GM18951 (cell line): ENCODE measurements around the gene UBN1.
"Not testable (repeated sequence)": the region's sequence is repeated elsewhere in the genome, so short reads cannot be mapped to it uniquely, and the experiment has no call there.

Experiments used
- POLR2A ChIP-seq: IDR thresholded peaks from 4 replicates; pipeline ENCODE4 v1.6.1; 2011; ENCODE audit warnings: mild to moderate bottlenecking; ENCODE audit not compliant: insufficient read length, insufficient read depth; ENCODE audit errors: extremely low read depth
- in situ Hi-C: fragments of 300-500 bp; cut with MboI; formaldehyde crosslinking; loops from one replicate; pipeline ENCODE4 v1.12.0; 2022; ENCODE audit warnings: low sequenced_read_pairs, mixed read lengths, inconsistent platforms; ENCODE audit not compliant: unreplicated experiment

The UBN1 gene

DNA sequence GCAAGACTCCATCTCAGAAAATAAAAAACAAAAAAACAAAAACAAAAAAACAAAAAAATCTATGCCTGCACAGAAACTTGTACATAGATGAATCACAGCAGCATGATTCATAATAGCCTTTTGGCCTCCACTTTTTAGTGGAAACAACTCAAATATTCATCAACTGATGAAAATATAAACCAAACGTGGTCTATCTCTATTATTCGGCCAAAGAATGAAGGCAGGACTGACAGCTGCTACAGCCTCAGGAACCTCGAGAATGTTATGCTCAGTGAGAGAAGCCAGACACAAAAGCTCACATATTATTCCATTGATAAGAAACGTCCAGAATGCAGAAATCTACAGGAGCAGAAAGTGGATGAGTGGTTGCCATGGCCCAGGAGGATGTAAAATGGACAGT is 69.8 kb downstream of the UBN1 start:
- in situ Hi-C loops, result no loop called here
- no peak for TF ChIP-seq POLR2A

DNA sequence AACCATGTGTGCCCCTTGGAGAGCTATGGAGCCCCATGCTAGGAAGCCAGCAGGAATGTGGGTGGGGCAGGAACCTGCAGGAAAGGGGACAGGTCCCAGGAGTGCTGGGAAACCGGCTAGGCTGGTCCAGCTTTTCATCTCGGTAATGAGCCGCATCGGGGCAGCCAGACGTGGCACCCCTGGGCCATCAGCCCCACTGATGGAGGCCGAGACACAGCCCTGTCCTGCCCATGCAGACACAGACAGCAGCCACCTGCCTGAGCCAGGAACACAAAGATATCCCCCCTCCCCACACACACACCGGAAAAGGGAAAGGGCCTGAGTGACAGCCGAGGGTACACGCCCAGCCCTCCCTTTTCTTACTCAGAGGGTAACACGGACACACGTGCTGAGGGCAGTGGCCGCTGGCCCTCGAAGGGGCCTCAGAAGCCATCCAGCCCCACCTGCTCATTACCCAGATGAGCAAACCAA is 71.5 kb downstream of the UBN1 start:
- TF ChIP-seq POLR2A, result no peak
- in situ Hi-C loops, result no loop called here

DNA sequence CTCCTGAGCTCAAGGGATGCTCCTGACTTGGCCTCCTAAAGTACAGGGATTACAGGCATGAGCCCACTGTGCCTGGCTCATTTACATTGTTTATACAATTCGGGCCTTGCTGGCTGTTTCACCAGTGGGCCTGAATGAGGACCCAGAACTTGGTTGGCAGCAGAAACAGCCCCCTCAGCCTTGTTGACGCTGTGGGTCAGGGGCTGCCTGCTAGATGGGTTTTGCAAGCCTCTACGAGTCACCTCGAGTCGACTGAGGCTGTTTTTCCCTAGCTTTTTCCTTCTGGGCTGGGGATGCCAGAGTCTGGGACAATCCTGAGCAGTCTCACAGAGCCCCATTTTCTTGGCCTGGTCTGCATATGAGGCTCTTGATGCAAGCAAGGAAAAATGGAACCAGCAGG is 73.5 kb downstream of the UBN1 start:
- in situ Hi-C loops, result no loop called here
- no peak for TF ChIP-seq POLR2A

DNA sequence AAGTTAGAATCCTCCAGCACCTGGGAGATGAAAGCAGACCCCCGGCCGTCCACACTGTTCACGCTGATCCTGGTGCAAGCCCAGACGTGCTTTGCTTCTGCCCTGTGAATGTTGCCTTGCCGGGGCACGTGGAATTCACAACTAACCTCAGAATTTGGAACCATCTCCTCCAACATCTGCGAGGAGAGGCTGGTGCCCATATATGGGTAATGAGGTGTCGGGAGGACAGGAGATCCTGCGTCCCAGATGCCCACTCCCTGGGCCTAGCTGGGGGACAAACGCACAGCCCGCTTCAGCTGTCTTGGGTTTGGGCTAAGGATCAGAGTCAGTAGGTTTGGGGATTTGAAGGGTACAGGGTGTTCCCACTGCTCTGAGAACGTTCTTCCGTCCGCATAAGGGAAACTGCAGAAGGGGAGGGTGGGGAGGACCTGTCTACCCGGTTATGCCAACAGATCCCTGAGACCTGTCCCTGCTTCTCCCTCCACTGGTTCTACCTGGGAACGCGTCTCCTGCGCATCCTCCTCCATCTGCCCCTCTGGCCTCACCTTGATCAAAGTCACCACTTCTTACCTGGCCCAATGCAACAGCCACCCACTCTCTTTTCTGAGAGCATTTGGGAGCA is 75.6 kb downstream of the UBN1 start:
- in situ Hi-C loops, result no loop called here
- TF ChIP-seq POLR2A, result no peak

DNA sequence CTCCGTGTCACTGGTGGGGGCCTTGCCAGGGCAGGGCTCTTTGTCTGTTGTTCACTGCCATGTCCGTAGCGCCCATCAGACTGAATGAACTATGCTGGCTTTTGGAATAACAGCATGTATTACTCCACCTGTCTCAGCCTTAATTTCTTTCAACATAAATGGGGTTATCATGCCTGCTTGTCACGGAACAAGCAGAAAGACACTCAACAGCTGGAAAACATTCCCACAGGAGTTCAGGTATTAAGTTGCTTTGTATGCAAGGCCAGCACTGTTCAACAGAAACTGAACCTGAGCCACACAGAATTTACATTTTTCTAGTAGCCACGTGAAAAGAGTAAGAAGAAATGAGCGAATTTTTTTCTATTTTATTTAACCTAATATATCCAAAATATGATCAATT is 76.6 kb downstream of the UBN1 start:
- in situ Hi-C loops, result no loop called here
- TF ChIP-seq POLR2A, result no peak

DNA sequence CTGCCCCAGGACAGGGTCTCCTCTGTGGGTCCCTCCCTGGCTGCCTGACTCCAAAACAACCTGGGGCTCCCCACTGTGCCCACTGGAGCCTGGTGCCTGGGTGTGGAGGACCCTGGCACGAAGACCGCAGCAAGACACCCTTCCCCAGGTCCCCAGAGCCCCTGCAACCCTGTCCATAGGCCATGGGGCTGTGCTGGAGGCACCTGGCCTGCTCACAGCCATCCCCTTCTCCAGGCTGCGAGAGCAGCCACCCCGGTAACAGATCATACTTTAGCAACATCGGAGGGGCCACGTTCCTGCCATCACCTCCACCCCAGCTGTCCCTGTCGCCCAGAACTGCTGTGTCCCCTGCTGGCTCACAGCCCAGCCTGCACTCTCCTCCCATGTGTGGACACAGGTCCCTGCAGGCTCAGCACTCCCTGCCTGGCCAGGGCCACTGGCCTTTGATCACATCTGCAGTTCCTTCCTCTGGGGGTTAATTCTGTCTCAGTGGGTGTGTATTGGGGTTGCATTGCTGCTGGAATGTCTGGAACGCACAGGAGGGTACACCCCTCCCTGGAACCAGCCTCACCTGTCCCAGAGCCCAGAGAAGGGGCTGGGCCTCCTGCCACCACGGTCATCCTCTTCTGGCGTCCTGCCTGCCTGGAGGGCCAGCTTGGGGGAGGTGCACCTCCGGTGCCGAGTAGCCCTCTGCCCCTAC is 77.5 kb downstream of the UBN1 start:
- in situ Hi-C loops, result no loop called here
- no peak for TF ChIP-seq POLR2A

DNA sequence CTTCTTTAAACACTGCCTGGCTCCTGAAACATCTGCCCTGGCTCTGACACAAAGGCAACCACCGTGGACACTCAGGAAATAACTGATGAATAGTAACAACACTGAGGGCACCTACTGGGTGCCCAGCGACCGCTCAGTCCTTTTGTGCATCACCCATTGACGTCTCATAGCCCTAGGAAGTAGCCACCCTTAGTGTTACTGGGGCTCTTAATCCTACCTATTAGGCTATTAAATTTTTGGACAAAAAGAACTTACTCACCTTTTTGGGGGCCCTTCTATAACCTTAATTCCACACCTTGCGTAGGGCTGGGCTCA is 78.0 kb downstream of the UBN1 start:
- in situ Hi-C loops, result no loop called here

DNA sequence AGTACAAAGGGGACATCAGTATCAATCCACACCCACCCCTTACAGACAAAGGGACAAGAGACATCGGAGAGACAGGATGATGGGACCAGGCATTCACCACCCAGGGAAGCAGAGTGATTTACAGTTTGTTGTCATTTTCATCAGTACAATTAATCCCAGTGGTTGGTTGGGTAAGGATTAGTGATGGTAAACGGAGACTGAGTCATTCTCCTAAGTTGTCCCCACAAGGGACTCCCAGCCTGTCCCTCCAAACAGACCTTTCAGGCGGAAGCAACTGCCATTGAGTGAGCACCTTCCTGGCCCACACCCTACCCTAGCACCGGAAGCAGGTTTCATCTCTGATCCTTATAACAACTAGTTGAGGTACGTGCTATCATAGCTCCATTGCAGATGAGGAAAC is 78.5 kb downstream of the UBN1 start:
- in situ Hi-C loops, result no loop called here
- TF ChIP-seq POLR2A, result no peak

More for the DNA sequence above, 78.0 kb downstream of the UBN1 start:
- TF ChIP-seq POLR2A, result no peak

DNA sequence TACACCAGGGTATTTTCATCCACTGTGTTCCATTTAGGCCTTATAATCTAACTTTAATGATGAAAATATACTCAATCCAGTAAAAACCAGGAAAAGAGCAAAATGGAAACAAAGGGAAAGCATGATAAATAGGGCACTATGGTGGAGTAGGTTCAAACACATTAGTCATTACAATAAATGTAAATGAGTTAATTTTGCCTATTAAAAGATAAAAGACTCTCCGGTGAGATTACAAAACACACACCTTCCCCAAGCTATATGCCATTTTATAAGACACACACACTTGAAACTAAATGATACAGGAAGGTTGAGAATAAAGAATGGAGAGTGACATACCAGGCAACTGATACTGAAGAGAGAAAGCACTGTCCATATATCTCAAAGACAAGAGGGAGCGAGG is 79.6 kb downstream of the UBN1 start:
- in situ Hi-C loops, result no loop called here

DNA sequence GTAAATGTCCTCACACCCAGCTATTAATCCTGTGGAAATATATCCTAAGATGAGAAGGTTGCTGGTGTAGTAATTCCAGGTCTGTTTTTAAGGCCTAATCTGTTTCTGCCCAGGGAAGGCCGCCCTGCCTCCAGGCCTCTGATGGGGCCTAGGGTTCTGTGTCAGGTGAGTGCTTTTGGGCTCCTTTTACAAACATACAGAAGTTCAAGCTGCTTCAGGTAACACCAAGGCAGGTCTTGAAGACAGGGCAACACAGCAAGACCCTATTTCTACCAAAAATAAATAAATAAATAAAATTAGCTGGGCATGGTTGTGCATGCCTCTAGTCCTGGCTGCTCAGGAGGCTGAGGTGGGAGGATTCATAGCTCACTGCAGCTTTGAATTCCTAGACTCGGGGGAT is 80.4 kb downstream of the UBN1 start:
- in situ Hi-C loops, result no loop called here
- no peak for TF ChIP-seq POLR2A

More for the DNA sequence above, 79.6 kb downstream of the UBN1 start:
- TF ChIP-seq POLR2A, result no peak

DNA sequence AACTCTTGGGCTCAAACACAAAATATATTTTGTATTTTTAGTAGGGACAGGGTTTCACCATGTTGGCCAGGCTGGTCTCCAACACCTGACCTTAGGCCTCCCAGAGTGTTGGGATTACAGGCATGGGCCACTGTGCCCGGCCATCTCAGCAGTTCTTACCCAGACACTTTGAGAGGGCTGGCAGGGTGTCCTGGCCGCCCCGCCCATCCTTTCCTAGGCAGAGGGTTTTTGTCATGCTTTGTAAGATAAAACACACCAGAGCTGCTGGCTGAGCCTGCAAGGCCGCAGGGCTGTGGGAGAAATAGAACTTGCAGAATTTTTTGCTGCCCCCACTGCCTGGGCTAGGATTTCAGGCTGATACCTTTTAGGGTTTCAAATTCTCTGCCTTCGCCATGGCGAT is 80.9 kb downstream of the UBN1 start:
- no peak for TF ChIP-seq POLR2A
- in situ Hi-C loops, result no loop called here

DNA sequence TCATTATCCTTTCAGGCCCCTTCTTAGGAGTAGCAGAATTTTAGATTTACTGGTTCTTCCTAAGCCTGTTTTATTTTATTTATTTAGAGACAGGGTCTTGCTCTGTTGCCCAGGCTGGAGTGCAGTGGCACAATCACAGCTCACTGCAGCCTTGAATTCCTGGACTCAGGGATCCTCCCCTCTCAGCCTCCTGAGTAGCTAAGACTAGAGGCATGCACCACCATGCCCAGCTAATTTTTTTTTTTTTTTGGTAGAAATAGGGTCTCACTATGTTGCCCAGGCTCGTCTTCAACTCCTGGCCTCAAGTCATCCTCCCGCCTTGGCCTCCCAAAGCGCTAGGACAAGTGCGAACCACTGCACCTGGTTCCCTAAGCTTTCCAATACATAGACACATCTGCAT is 82.3 kb downstream of the UBN1 start:
- in situ Hi-C loops, result not testable (repeated sequence)

DNA sequence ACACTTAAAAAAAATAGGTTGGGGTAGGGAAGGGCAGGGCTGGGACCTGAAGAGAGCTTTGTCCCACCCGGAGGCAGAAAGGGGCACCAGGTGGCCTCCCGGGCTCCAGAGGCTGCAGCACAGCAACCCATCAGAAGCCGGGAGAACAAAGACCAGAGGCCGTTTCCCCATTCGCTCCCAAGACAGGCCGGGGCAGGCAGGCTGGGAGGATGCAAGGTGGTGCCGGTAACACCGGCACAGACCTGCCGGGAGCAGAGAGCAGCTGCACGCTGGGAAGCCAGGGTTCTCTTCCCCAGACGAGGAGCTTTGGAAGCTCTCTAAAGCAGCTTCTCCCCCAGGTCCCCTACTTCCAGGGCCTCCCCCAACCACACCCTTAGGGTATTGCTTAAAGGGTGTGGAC is 84.1 kb downstream of the UBN1 start:
- no peak for TF ChIP-seq POLR2A
- in situ Hi-C loops, result no loop called here
